Measurements from ENCODE around the gene S100G.
"Not testable (repeated sequence)": the region's sequence is repeated elsewhere in the genome, so short reads cannot be mapped to it uniquely, and the experiment has no call there.

The S100G gene

GRCh38 chrX:16649858-16650257 lies at the start of gene S100G:
Gene S100G, plus strand, starts transcription at chrX:16650158. Its CDS starts 849 bp downstream, at chrX:16651007.
- DNase-seq = no peak

- no peak for DNase-seq
Measured at GRCh38 chrX:16601885-16602284, 48.1 kb upstream of the S100G start.

- not testable (repeated sequence) for DNase-seq
Measured at GRCh38 chrX:16603235-16603634, 46.7 kb upstream of the S100G start.

GRCh38 chrX:16603822-16604221 lies 46.1 kb upstream of the S100G start:
- DNase-seq = no peak

GRCh38 chrX:16604337-16604736 lies 45.6 kb upstream of the S100G start:
- DNase-seq = no peak

- DNase-seq = no peak
Measured at GRCh38 chrX:16606142-16606720, 43.7 kb upstream of the S100G start.

GRCh38 chrX:16610121-16610621 lies 39.8 kb upstream of the S100G start:
- DNase-seq = no peak

GRCh38 chrX:16610654-16611053 lies 39.3 kb upstream of the S100G start:
- DNase-seq = not testable (repeated sequence)

GRCh38 chrX:16612257-16612897 lies 37.6 kb upstream of the S100G start:
- no peak for DNase-seq

- DNase-seq = no peak
Measured at GRCh38 chrX:16617382-16617781, 32.6 kb upstream of the S100G start.

GRCh38 chrX:16618422-16618821 lies 31.5 kb upstream of the S100G start:
- DNase-seq = no peak

GRCh38 chrX:16619024-16619423 lies 30.9 kb upstream of the S100G start:
- DNase-seq = no peak

- DNase-seq = not testable (repeated sequence)
Measured at GRCh38 chrX:16628511-16628910, 21.4 kb upstream of the S100G start.

- DNase-seq = no peak
Measured at GRCh38 chrX:16628946-16629595, 20.9 kb upstream of the S100G start.

- no peak for DNase-seq
Measured at GRCh38 chrX:16629909-16630308, 20.0 kb upstream of the S100G start.

- DNase-seq = no peak
Measured at GRCh38 chrX:16633754-16634153, 16.2 kb upstream of the S100G start.

GRCh38 chrX:16635040-16635439 lies 14.9 kb upstream of the S100G start:
- DNase-seq = no peak

GRCh38 chrX:16635596-16635995 lies 14.4 kb upstream of the S100G start:
- DNase-seq = no peak

- no peak for DNase-seq
Measured at GRCh38 chrX:16638533-16638932, 11.4 kb upstream of the S100G start.

GRCh38 chrX:16639966-16640365 lies 10.0 kb upstream of the S100G start:
- DNase-seq = no peak

GRCh38 chrX:16640823-16641222 lies 9.1 kb upstream of the S100G start:
- DNase-seq = no peak

- no peak for DNase-seq
Measured at GRCh38 chrX:16643176-16643575, 6.8 kb upstream of the S100G start.

GRCh38 chrX:16646366-16647138 lies 3.4 kb upstream of the S100G start:
- DNase-seq = no peak
